ENCODE results near the gene ASAP3.

DNA sequence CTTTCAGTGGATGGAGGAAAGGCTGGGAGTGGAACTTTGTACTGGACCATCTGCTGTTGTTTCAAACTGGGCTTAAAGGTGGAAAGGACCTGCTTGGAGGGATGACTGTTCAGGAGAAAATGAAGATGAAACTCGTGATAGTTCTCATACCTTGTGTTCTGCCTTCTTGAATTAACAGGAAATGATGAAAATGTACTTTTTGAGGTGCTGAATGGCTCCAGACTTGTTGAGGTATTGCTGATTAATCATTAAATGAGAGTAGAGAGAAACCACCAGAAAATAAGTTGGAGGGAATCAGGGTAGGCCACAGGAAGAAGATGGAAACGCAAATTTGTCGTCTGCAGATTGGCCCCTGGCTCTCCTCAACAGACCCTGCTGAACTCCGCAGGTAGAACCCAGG, 88.1 kb downstream of the ASAP3 start:
- no peak for TF ChIP-seq EZH2 (IDR thresholded peaks at IDR 0.05; ENCODE audit: insufficient read depth, poor library complexity, severe bottlenecking)
- TF ChIP-seq EZH2phosphoT487 (IDR thresholded peaks at IDR 0.05; ENCODE audit: insufficient read depth, low read depth) = no peak

All from GM23248 (cell line).